Measurements from ENCODE around the gene MAD1L1.
"Not testable (repeated sequence)": the region's sequence is repeated elsewhere in the genome, so short reads cannot be mapped to it uniquely, and the experiment has no call there.

MAD1L1 gene

GRCh38 chr7:1818575-1819258 is 414.0 kb downstream of the MAD1L1 start:
- no peak for TF ChIP-seq CTCF (IDR thresholded peaks at IDR 0.05; ENCODE audit: borderline replicate concordance, insufficient read depth, low read depth, low read length)
- H3K4me3 ChIP-seq (ENCODE audit: low read depth, low read length): no peak overlapping the region

DNA sequence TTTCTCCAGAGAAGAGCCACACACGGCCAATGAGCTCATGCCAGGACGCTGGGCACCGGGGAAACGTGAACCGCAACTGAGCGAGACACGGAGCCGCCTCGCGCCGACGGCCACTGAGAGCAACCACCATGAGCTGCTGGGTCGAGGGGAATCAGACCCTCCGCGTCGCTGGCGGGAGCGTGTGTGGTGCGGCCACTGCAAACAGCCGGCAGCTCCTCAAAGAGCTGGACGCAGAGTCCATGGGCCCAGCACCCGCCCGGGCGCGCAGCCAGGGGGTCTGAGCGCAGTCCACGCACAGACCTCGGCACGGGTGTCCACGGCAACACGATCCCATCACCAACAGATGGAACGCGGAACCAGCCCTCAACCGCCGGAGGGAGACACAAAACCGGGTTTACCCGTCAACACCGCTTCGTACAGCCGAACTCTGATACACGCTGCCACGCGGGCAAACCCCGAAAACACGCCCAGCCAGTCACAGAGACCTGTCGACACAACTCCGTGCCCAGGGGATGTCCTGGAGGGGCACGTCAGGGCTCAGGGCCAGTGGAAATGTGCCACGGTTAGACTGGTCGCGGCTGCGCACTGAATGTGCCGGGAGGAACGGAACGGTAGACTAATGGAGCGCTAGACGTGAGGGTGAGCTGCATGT is 415.6 kb downstream of the MAD1L1 start:
- TF ChIP-seq CTCF (IDR thresholded peaks at IDR 0.05; ENCODE audit: borderline replicate concordance, insufficient read depth, low read depth, low read length): no peak
- no peak overlapping the region for H3K4me3 ChIP-seq (ENCODE audit: low read depth, low read length)

DNA sequence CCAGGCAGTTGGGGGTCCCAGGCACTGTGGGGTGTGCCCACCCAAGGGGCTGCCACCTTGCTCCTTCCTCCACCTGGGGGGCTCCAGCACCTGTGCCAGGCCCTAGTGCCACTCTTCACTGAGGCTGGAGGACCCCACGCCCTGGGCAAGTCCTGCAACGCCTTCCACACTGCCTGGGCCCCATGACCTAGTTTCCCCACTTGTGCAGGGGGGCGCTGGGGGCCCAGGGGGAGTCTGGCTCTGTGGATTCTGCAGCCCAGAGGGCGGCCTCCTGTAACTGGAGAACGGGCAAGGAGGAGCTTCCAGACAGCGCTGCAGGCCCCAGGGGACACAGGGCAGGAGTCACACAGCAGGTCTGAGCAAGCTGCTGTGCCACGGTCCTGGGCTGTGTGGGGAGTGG is 416.3 kb downstream of the MAD1L1 start:
- not testable (repeated sequence) for H3K4me3 ChIP-seq (ENCODE audit: low read depth, low read length)

DNA sequence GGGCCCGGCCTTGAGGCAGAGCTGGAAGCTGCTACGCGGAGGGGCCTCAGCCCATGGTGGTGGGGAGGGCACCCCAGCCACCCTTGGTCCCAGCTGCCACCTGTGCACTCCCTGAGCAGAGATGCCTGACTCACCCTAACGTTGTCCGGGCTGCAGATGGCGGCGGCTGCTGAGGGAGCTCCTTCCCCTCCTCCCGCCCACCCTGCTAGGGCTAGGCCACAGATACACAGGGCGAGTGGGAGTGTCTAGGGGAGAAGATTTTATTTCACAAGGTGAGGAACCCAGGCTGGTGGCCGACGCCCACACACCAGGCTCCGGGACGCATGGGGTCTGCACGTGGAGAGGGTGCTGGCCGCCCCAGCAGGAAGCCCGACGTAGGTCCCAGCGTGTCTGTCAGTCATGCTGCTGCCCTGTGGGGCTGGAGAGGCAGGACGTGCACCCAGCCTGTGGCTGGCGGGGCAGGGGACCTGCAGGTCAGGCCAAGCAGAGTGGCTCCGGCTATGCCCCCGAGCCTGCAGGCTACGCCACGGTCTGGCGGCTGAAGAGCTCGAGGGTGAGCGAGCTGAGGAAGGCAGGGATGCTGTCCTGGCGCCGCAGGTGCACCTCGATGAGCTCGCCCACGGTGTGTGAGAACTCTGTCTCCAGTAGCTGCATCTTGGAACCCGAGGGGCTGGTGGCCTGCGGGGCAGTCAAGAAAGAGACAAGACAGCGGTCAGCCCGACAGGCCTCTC is 417.0 kb downstream of the MAD1L1 start:
- not testable (repeated sequence) for H3K4me3 ChIP-seq (ENCODE audit: low read depth, low read length)

GRCh38 chr7:1815051-1815481 is 417.7 kb downstream of the MAD1L1 start:
- H3K4me3 ChIP-seq (ENCODE audit: low read depth, low read length): no peak overlapping the region
- TF ChIP-seq CTCF (IDR thresholded peaks at IDR 0.05; ENCODE audit: borderline replicate concordance, insufficient read depth, low read depth, low read length): no peak

DNA sequence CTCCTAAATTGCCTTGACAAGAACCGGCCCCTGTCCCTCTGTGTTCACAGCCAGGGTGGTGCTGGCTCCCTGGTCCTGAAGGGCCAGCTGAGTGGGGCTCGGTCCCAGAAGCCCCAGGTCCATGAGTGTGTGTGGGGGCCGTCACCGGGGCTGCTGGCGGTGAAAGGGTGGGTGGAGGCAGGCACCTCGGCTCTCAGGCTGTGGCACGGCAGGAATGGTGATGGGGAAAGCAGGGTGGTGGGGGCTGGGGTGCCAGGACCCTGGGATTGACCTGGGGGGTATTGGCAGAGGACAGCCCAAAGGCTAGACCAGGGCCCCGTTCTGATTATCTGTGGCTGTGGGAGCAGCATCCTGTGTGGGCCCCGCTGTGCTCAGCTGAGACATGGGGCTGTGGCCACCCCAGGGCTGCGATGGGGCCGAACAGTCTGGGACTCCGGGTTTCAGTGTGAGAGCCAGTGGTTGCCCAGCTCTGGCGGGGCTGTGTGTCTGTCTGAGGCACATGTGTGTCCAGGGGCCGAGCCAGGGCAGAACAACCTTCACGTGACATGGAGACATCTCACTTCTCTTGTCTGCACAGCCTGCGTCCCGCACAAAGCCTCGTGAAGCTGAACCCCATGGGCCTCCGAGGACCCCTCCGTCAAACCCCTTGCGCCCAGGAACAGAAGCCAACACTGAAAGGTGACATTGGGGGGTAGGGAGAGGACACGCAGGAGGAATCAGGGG is 418.5 kb downstream of the MAD1L1 start:
- TF ChIP-seq CTCF (IDR thresholded peaks at IDR 0.05; ENCODE audit: borderline replicate concordance, insufficient read depth, low read depth, low read length): no peak
- no peak overlapping the region for H3K4me3 ChIP-seq (ENCODE audit: low read depth, low read length)

- no peak for TF ChIP-seq CTCF (IDR thresholded peaks at IDR 0.05; ENCODE audit: borderline replicate concordance, insufficient read depth, low read depth, low read length)
- no peak overlapping the region for H3K4me3 ChIP-seq (ENCODE audit: low read depth, low read length)
Measured at GRCh38 chr7:1813394-1814088, 419.2 kb downstream of the MAD1L1 start.
